Endothelial cell of umbilical vein (primary cell): ENCODE results near the gene DEF6. TPM values are rescaled to one million over a fixed set of nuclear protein-coding genes. Genes with fewer than 3 reads are reported as not detected.

ENCODE experiments used
- BruUV-seq: library from RNA; stranded (reverse); fragments of 400-500 nt; replicated peaks from 2 replicates; lab custom pipeline; 2021; lab: Mats Ljungman, UMichigan
- CTCF ChIA-PET: fragments of 300-600, 350-600 bp; sonication (Branson Sonifier 250); formaldehyde crosslinking; loops from one replicate; lab custom pipeline; 2021; ENCODE audit warnings: antibody characterized with exemption, inconsistent platforms; lab: Charles Lee
- POLR2A ChIA-PET: fragments of 300-600, 350-600 bp; sonication (Branson Sonifier 250); formaldehyde crosslinking; loops from one replicate; lab custom pipeline; 2021; ENCODE audit warnings: antibody characterized with exemption, inconsistent platforms; lab: Charles Lee
- DNase-seq: peaks from one replicate; pipeline ENCODE4 v3.0.0-alpha.2; 2011; ENCODE audit warnings: low read depth, low spot score
- FAIRE-seq: peaks from 2 replicates; lab custom pipeline; 2011; peaks lifted over from hg19 to GRCh38; lab: Jason Lieb, UNC
- H2AFZ ChIP-seq: 2 replicates; pipeline ENCODE4 v1.6.0; 2012; ENCODE audit warnings: low read depth, low read length, control low read depth, inconsistent platforms
- H3K27ac ChIP-seq: 2 replicates; pipeline ENCODE4 v1.5.1; 2011; ENCODE audit warnings: low read depth, mild to moderate bottlenecking, control low read depth, low read length, moderate library complexity; ENCODE audit not compliant: insufficient read depth
- H3K27me3 ChIP-seq, 2 experiments: 2 replicates each; pipeline versions ENCODE4 v1.6.0 to v1.6.1; 2011; ENCODE audit warnings: low read length in 2 of 2, mixed read lengths in 1 of 2; ENCODE audit not compliant: control insufficient read depth in 2 of 2, insufficient read depth in 2 of 2
- H3K36me3 ChIP-seq, 2 experiments: 2 replicates in 1 of 2; 3 replicates in 1 of 2; pipeline ENCODE4 v1.5.1; 2011; ENCODE audit warnings: low read length in 2 of 2, mild to moderate bottlenecking in 1 of 2, moderate library complexity in 1 of 2; ENCODE audit not compliant: control insufficient read depth in 2 of 2, insufficient read depth in 2 of 2; ENCODE audit errors: extremely low read depth in 1 of 2
- H3K4me1 ChIP-seq: 3 replicates; pipeline ENCODE4 v1.5.1; 2011; ENCODE audit warnings: mild to moderate bottlenecking, low read length; ENCODE audit not compliant: control insufficient read depth, insufficient read depth; ENCODE audit errors: extremely low read depth
- H3K4me2 ChIP-seq: 2 replicates; pipeline ENCODE4 v1.6.1; 2011; ENCODE audit warnings: low read length, control low read depth, mixed read lengths; ENCODE audit not compliant: insufficient read depth
- H3K4me3 ChIP-seq, 3 experiments: fragments of 200-600 bp in 1 of 3; sonication (generic), shearing (Covaris generic) in 1 of 3; replicated peaks in 1 of 3; 2 replicates each; pipeline ENCODE4 v1.5.1; 2011 to 2016; ENCODE audit warnings: control low read depth in 3 of 3, low read length in 3 of 3, mild to moderate bottlenecking in 2 of 3, inconsistent platforms in 1 of 3, low read depth in 1 of 3, moderate library complexity in 1 of 3; ENCODE audit not compliant: insufficient read depth in 1 of 3
- H3K79me2 ChIP-seq: 2 replicates; pipeline ENCODE4 v1.6.0; 2012; ENCODE audit warnings: low read length, inconsistent platforms; ENCODE audit not compliant: control insufficient read depth, insufficient read depth
- H3K9ac ChIP-seq: replicated peaks from 2 replicates; pipeline ENCODE3; 2011; ENCODE audit warnings: low read length, control low read depth; ENCODE audit not compliant: insufficient read depth; ENCODE audit errors: extremely low read depth
- H3K9me1 ChIP-seq: replicated peaks from 3 replicates; pipeline ENCODE4 v1.6.0; 2011; ENCODE audit warnings: mild to moderate bottlenecking, low read length; ENCODE audit not compliant: control insufficient read depth, insufficient read depth; ENCODE audit errors: extremely low read depth
- H3K9me3 ChIP-seq: replicated peaks from 2 replicates; pipeline ENCODE4 v1.5.1; 2012; ENCODE audit warnings: low read length, inconsistent platforms; ENCODE audit not compliant: control insufficient read depth, insufficient read depth
- H4K20me1 ChIP-seq: replicated peaks from 2 replicates; pipeline ENCODE3; 2011; ENCODE audit warnings: mild to moderate bottlenecking, low read length; ENCODE audit not compliant: control insufficient read depth, insufficient read depth; ENCODE audit errors: extremely low read depth
- EZH2 ChIP-seq: IDR thresholded peaks from 2 replicates; pipeline ENCODE4 v1.6.1; 2012; ENCODE audit warnings: borderline replicate concordance, low read depth, mild to moderate bottlenecking, moderate library complexity, low read length, inconsistent platforms; ENCODE audit not compliant: severe bottlenecking
- FOS ChIP-seq: IDR thresholded peaks from 2 replicates; pipeline ENCODE4 v1.6.1; 2011; ENCODE audit warnings: mild to moderate bottlenecking, low read length, moderate library complexity, borderline replicate concordance; ENCODE audit not compliant: insufficient read depth
- GATA2 ChIP-seq: IDR thresholded peaks from 2 replicates; pipeline ENCODE4 v1.7.0; 2011; ENCODE audit warnings: low read depth, mild to moderate bottlenecking, moderate library complexity, mixed read lengths, low read length; ENCODE audit not compliant: insufficient read length, insufficient read depth
- JUN ChIP-seq: IDR thresholded peaks from 2 replicates; pipeline ENCODE4 v1.6.1; 2011; ENCODE audit warnings: borderline replicate concordance, low read depth; ENCODE audit not compliant: insufficient read length, insufficient read depth
- MYC ChIP-seq: IDR thresholded peaks from one replicate; pipeline ENCODE4 v1.6.1; 2011; ENCODE audit warnings: mild to moderate bottlenecking, low read depth, low read length
- POLR2A ChIP-seq: IDR thresholded peaks from 2 replicates; pipeline ENCODE4 v1.6.1; 2012; ENCODE audit warnings: low read depth, mild to moderate bottlenecking, control low read depth, low read length
- POLR2AphosphoS5 ChIP-seq: IDR thresholded peaks from 2 replicates; pipeline ENCODE4 v1.6.1; 2012; ENCODE audit warnings: low read depth, mild to moderate bottlenecking, control low read depth, low read length, moderate library complexity; ENCODE audit not compliant: insufficient read depth
- dilution Hi-C: fragments of 300-500 bp; cut with MboI; formaldehyde crosslinking; loops from one replicate; pipeline ENCODE4 v1.15.0; 2019; ENCODE audit warnings: low sequenced_read_pairs; ENCODE audit not compliant: extremely low pct_ligation_motif_present
- intact Hi-C: fragments of 100-400 bp; cut with micrococcal nuclease; formaldehyde crosslinking; loops from one replicate; pipeline ENCODE4 v1.10.0; 2022
- polyA plus RNA-seq, 4 experiments: library from polyadenylated mRNA; depleted of rRNA in 3 of 4; stranded (reverse) in 3 of 4; unstranded in 1 of 4; fragments of >200 nt; gene quantifications; 2 replicates each; pipeline versions ENCODE4 v1.2.1 to v1.2.3, GENCODE V29; 2011 to 2012; ENCODE audit warnings: missing spikeins in 1 of 4
- total RNA-seq: library from RNA; stranded (reverse); gene quantifications from 2 replicates; pipeline ENCODE4 v1.2.3, GENCODE V29; 2021
- TF ChIP-seq, protein P1 (sequence below): IDR thresholded peaks from 2 replicates; pipeline ENCODE4 v1.6.1; 2011; ENCODE audit not compliant: insufficient read depth, insufficient read length
- TF ChIP-seq, protein P2 (sequence below), 2 donors: IDR thresholded peaks; 1 replicate in 1 of 2; 2 replicates in 1 of 2; pipeline ENCODE4 v1.5.1; 2011; ENCODE audit warnings: low read length in 2 of 2, mild to moderate bottlenecking in 2 of 2, moderate library complexity in 2 of 2, control low read depth in 1 of 2, inconsistent platforms in 1 of 2, low read depth in 1 of 2; ENCODE audit not compliant: insufficient read depth in 1 of 2; ENCODE audit errors: extremely low read depth in 1 of 2

DEF6 gene
- total and polyA plus RNA-seq, 2 donors (not counting 3 experiments of a cell fraction or from before 2014, with no cell fraction given): 0.59 to 0.77 TPM

- H3K4me1 ChIP-seq: no peaks in the 10 kb centered on the region
- intact Hi-C loops (no loop called here), dilution Hi-C loops (no loop called here)
- H3K27me3 ChIP-seq: no peaks in the 10 kb centered on the region
- no peak overlapping the region for H3K27ac ChIP-seq
- DNase-seq (no peak), FAIRE-seq (no peak)
- TF ChIP-seq MYC (no peak), POLR2A (no peak), GATA2 (no peak), FOS (no peak), EZH2 (no peak), POLR2AphosphoS5 (no peak), JUN (no peak)
- TF ChIP-seq, protein P1, sequence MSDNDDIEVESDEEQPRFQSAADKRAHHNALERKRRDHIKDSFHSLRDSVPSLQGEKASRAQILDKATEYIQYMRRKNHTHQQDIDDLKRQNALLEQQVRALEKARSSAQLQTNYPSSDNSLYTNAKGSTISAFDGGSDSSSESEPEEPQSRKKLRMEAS: no peak
- TF ChIP-seq, protein P2, sequence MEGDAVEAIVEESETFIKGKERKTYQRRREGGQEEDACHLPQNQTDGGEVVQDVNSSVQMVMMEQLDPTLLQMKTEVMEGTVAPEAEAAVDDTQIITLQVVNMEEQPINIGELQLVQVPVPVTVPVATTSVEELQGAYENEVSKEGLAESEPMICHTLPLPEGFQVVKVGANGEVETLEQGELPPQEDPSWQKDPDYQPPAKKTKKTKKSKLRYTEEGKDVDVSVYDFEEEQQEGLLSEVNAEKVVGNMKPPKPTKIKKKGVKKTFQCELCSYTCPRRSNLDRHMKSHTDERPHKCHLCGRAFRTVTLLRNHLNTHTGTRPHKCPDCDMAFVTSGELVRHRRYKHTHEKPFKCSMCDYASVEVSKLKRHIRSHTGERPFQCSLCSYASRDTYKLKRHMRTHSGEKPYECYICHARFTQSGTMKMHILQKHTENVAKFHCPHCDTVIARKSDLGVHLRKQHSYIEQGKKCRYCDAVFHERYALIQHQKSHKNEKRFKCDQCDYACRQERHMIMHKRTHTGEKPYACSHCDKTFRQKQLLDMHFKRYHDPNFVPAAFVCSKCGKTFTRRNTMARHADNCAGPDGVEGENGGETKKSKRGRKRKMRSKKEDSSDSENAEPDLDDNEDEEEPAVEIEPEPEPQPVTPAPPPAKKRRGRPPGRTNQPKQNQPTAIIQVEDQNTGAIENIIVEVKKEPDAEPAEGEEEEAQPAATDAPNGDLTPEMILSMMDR (IDR thresholded peaks at IDR 0.05; ENCODE audit: extremely low read depth in 1 of 2, insufficient read depth in 1 of 2, low read depth in 1 of 2, low read length in 2 of 2): no peak
- no peaks in the 10 kb centered on the region for H4K20me1 ChIP-seq
- no peak overlapping the region for H3K4me3 ChIP-seq
- H3K9ac ChIP-seq: no peak overlapping the region
- no TSS peak for BruUV-seq
- no peak overlapping the region for H2AFZ ChIP-seq
- H3K79me2 ChIP-seq: peaks cover 5% of the 10 kb centered on the region
- H3K4me2 ChIP-seq: no peak overlapping the region
- ChIA-PET POLR2A (no interaction called here), CTCF (no interaction called here)
- no peaks in the 10 kb centered on the region for H3K9me1 ChIP-seq
- H3K36me3 ChIP-seq: peaks cover 0 to 2% of the 10 kb centered on the region in 2 experiments
- H3K9me3 ChIP-seq: no peaks in the 10 kb centered on the region
Measured at GRCh38 chr6:35358086-35358485, 60.5 kb downstream of the DEF6 start.
